Tibial nerve (tissue), 4 donors: ENCODE data around the gene HAAO.

Experiments
- CTCF ChIP-seq, 5 experiments: fragments of 200-600 bp in 3 of 5; fragments of 450-650 bp in 2 of 5; sonication (generic) in 3 of 5; IDR thresholded peaks; one replicate each; pipeline ENCODE4 v1.5.1; 2016 to 2019; ENCODE audit warnings: antibody characterized with exemption in 5 of 5, mild to moderate bottlenecking in 3 of 5, moderate library complexity in 2 of 5
- EP300 ChIP-seq, 2 donors: sonication (generic); formaldehyde crosslinking; IDR thresholded peaks; one replicate each; pipeline ENCODE4 v1.6.1; 2017; ENCODE audit warnings: antibody characterized with exemption in 2 of 2, mild to moderate bottlenecking in 1 of 2

- TF ChIP-seq CTCF (IDR thresholded peaks at IDR 0.05) (no peak), EP300 (IDR thresholded peaks at IDR 0.05) (no peak)
Measured at GRCh38 chr2:42787788-42788477, 4.5 kb downstream of the HAAO start.
